GM12874 (cell line): ENCODE measurements around the gene HGS.

Experiments used
- TF ChIP-seq, protein P1 (sequence below): IDR thresholded peaks from 2 replicates; pipeline ENCODE4 v1.5.1; 2011; ENCODE audit warnings: low read depth, mild to moderate bottlenecking, control low read depth, low read length, moderate library complexity; ENCODE audit not compliant: insufficient read depth

HGS gene

DNA sequence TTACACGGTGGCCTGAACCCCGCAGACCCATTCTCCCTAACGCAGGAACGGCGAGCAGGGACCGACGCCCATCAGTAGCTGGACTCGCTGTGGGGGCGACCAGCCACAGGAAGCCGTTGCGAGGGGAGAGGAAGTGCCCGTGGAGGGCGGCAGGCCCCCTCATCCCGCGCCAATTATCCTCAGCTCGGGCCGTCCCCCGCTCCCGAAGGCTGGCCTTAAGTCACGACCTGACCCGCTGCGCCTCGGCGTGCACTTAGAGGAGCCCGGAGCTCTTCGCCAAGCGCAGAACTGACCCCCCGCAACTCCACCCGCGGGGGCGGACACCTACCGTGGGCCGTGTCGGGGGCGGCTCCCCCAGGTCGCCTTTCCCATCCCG, 615 bp upstream of the HGS start:
- TF ChIP-seq, protein P1, sequence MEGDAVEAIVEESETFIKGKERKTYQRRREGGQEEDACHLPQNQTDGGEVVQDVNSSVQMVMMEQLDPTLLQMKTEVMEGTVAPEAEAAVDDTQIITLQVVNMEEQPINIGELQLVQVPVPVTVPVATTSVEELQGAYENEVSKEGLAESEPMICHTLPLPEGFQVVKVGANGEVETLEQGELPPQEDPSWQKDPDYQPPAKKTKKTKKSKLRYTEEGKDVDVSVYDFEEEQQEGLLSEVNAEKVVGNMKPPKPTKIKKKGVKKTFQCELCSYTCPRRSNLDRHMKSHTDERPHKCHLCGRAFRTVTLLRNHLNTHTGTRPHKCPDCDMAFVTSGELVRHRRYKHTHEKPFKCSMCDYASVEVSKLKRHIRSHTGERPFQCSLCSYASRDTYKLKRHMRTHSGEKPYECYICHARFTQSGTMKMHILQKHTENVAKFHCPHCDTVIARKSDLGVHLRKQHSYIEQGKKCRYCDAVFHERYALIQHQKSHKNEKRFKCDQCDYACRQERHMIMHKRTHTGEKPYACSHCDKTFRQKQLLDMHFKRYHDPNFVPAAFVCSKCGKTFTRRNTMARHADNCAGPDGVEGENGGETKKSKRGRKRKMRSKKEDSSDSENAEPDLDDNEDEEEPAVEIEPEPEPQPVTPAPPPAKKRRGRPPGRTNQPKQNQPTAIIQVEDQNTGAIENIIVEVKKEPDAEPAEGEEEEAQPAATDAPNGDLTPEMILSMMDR: no peak

DNA sequence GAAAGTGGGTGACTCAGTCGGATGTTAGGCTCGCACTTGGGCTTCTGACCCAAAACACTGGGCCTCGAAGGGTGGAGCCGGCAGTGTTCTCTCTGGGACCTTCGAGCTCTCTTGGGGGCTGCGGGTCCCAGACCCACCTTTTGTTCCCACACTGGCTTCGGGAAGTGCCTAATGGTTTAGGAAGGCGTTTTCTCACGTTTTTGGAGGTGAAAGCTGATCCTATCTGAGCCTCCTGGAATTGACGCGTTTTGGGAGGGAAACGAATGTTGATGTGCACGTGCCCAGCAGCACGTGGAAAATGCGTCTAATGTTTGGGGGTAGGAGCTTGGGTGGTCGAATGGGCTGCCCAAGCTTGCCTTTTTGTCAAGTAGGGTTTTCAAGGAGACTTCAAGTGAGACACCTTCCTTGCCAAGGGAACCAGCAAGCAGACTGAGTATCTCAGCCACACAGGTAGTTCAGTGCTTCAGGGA, 666 bp downstream of the HGS start:
- TF ChIP-seq, protein P1: no peak

DNA sequence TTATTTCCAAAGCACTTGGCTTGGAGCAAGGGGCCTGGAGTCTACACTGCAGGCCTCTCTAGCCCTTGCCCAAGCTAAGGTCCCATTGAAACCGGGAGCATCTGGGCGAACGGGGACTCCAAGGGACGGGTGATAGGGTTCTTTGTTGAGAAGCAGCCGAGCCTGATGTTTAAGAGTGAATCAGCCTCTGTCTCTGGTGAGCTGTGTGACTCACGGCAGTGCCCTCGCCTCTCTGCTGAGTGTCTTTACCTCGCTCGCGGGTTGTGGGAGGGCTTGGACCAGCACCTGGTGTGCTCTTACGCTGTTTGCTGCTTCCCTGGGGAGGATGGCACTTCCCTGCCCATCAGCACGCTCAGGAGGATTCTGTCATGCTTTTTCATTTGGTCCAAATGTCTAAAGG, 1.3 kb downstream of the HGS start:
- TF ChIP-seq, protein P1: no peak

DNA sequence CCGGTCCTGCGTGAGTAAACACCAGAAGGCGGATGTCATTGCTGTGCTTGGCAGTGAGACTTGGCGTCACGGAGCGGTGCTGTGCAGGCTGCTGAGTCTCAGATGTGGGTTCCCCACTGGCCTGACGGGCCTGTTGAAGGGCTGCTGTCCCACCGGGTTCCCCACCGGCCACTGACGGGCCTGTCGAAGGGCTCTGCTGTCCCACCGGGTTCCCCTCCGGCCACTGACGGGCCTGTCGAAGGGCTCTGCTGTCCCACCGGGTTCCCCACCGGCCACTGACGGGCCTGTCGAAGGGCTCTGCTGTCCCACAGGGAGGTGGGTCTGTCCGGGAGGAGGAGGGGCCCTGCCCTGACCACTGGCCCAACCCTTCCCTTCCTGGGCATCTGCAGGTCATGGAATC, 2.8 kb downstream of the HGS start:
- TF ChIP-seq, protein P1: no peak

DNA sequence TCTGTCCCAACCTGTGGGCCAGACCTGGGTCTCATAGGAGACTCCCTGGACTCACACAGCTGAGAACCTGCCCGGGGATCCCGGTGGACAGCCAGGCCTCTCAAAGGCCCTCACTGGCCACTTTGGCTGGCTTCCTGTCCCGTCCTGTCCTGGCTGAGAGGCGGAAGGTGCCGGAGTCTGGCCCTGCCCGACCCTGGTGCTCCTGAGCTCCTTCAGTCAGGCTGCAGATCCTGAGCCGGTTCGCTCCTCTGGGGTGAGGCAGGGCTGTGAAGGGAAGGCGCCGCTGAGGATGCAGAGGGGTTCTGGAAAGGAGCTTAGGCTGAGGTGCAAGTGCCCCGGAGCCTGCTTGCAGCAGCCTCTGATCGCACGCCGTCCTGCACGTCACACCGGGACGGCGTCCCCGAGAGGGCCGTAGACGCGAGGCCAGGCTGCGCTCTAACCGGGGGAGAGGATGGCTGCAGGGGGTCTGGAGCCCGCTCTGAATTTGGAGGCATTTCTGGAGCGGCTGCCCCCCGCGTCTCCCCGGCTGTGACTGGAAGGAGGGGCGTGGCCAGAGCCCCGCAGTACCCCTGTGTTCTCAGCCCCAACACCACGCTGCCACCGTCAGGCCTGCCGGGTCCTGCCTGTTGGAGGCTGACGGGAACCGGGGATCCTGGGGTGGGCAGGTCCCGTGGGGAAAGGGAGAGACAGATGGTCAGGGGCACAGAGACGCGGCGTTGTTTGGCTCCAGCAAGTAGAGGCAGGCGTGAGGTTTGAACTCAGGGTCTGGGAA, 4.1 kb downstream of the HGS start:
- TF ChIP-seq, protein P1: no peak

DNA sequence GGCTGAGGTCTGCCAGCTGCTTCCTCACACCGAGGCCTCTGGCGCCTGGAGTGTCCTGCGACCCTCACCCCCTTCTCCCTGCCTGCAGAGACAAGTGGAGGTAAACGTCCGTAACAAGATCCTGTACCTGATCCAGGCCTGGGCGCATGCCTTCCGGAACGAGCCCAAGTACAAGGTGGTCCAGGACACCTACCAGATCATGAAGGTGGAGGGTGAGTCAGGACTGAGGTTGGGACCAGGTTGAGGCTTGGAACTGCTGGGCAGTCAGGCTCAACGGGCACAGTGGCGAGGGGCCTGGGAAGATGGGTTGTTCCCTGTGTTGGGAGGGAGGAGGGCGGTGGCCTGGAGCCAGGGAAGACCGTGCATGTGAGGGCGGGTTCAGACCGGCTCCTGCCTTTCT, 4.8 kb downstream of the HGS start:
- TF ChIP-seq, protein P1: no peak

DNA sequence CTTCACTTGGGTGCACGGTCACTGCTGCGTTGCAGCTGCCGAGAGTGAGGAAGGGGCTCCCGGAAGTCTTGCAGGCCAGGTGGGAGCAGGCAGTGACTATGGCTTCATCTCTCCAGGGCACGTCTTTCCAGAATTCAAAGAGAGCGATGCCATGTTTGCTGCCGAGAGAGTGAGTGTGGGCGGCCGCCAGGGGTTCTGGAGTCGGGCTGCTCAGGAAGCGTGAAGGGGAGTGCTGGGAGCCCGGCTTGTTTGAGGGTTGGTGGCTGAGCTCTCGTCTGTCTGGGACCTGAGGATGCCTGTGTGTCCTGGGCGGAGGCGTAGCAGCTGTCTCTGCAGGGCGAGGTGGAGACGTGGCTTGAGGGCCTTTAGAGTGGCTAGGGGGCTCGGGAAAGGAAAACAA, 6.3 kb downstream of the HGS start:
- TF ChIP-seq, protein P1: no peak

DNA sequence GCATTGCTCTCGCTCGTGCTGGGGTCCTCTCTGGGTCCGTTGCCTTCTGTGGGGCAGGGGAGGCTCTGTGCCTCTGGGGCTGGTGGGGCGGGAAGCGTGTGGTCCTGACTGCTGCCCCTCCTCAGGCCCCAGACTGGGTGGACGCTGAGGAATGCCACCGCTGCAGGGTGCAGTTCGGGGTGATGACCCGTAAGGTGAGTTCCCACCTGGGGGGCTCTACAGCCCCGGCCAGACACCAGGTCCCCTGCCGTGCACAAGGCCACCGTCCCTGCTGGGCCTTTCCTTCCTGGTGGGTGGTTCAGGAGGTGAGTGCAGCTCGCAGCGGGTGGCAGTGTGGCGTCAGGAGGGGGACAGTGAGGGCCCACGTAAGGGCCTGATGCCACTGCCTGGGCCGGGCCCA, 6.7 kb downstream of the HGS start:
- TF ChIP-seq, protein P1: no peak
